Tibial nerve (tissue), 3 donors: ENCODE measurements around the gene PLCB3.

Experiments used
- POLR2A ChIP-seq, 2 donors: fragments of 450-650 bp; IDR thresholded peaks; one replicate each; pipeline ENCODE4 v1.6.1; 2017; ENCODE audit warnings: antibody characterized with exemption in 2 of 2, mild to moderate bottlenecking in 2 of 2, moderate library complexity in 2 of 2
- TF ChIP-seq, protein P1 (sequence below), 5 experiments: fragments of 200-600 bp in 3 of 5; fragments of 450-650 bp in 2 of 5; sonication (generic) in 3 of 5; IDR thresholded peaks; one replicate each; pipeline ENCODE4 v1.5.1; 2016 to 2019; ENCODE audit warnings: antibody characterized with exemption in 5 of 5, mild to moderate bottlenecking in 3 of 5, moderate library complexity in 2 of 5

DNA sequence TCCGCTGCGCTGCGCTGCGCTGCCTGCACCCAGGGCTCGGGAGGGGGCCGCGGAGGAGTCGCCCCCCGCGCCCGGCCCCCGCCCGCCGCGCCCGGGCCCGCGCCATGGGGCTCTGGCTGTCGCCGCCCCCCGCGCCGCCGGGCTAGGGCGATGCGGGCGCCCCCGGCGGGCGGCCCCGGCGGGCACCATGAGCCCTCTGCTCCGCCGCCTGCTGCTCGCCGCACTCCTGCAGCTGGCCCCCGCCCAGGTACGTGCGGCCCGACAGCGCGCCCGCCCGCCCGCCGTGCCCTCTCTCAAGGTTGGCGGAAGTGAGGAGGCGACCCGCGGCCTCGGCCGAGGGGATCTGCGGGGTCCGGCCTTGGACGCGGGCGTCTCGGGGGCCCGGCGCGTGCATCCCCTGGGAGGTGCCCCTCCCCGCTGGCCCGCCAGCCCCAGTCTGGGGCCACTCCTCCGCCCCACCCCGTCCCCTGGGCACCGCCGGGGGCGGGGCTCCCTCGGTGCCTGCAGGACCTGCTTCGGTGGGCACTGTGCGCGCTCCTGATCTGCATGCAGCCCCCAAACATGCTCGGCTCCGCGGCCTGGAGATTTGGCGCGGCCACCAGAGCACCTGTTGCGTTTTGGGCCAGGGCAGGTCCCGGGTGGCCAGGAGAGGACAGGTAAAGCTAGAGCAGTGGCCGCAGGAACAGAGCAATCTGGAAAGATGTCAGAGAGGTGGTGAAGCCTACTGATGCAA is 16.5 kb upstream of the PLCB3 start:
- TF ChIP-seq POLR2A (IDR thresholded peaks at IDR 0.05): peak in 1 of 2 donors; percentile 29
- TF ChIP-seq, protein P1, sequence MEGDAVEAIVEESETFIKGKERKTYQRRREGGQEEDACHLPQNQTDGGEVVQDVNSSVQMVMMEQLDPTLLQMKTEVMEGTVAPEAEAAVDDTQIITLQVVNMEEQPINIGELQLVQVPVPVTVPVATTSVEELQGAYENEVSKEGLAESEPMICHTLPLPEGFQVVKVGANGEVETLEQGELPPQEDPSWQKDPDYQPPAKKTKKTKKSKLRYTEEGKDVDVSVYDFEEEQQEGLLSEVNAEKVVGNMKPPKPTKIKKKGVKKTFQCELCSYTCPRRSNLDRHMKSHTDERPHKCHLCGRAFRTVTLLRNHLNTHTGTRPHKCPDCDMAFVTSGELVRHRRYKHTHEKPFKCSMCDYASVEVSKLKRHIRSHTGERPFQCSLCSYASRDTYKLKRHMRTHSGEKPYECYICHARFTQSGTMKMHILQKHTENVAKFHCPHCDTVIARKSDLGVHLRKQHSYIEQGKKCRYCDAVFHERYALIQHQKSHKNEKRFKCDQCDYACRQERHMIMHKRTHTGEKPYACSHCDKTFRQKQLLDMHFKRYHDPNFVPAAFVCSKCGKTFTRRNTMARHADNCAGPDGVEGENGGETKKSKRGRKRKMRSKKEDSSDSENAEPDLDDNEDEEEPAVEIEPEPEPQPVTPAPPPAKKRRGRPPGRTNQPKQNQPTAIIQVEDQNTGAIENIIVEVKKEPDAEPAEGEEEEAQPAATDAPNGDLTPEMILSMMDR (IDR thresholded peaks at IDR 0.05): peak in 1 of 5 experiments; percentile 40
